HEK293T (cell line): Measurements from ENCODE around the gene ENG.

ENCODE experiments used
- CTCF ChIA-PET: fragments of 350-600 bp; formaldehyde crosslinking; extraction: SDS; loops from one replicate; lab custom pipeline; 2021; ENCODE audit warnings: antibody characterized with exemption, inconsistent platforms; lab: Yijun Ruan, JAX
- POLR2A ChIA-PET: fragments of 350-600 bp; formaldehyde crosslinking; extraction: SDS; loops from one replicate; lab custom pipeline; 2020; ENCODE audit warnings: antibody characterized with exemption, inconsistent platforms; lab: Yijun Ruan, JAX
- DNase-seq: peaks from one replicate; pipeline ENCODE4 v3.0.0; 2012; ENCODE audit warnings: mixed read lengths; ENCODE audit errors: extremely low spot score
- ARNT ChIP-seq: fragments of 450-650 bp; IDR thresholded peaks from 2 replicates; pipeline ENCODE4 v1.6.1; 2017; ENCODE audit warnings: mild to moderate bottlenecking
- BHLHE40 ChIP-seq: fragments of 450-650 bp; IDR thresholded peaks from 2 replicates; pipeline ENCODE4 v1.6.1; 2016; ENCODE audit warnings: mild to moderate bottlenecking, moderate library complexity, borderline replicate concordance
- CTBP1 ChIP-seq: fragments of 450-650 bp; IDR thresholded peaks from 2 replicates; pipeline ENCODE4 v1.6.1; 2016; ENCODE audit warnings: borderline replicate concordance
- ELF4 ChIP-seq: fragments of 450-650 bp; IDR thresholded peaks from 2 replicates; pipeline ENCODE4 v1.6.1; 2017; ENCODE audit warnings: antibody characterized with exemption
- FOXA1 ChIP-seq: fragments of 450-650 bp; IDR thresholded peaks from 2 replicates; pipeline ENCODE4 v1.6.1; 2016; ENCODE audit warnings: mild to moderate bottlenecking
- FOXK2 ChIP-seq: fragments of 450-650 bp; IDR thresholded peaks from 2 replicates; pipeline ENCODE4 v1.6.1; 2016; ENCODE audit warnings: mild to moderate bottlenecking
- FOXM1 ChIP-seq: fragments of 450-650 bp; IDR thresholded peaks from 2 replicates; pipeline ENCODE4 v1.6.1; 2017; ENCODE audit warnings: mild to moderate bottlenecking, borderline replicate concordance
- HDGF ChIP-seq: fragments of 450-650 bp; IDR thresholded peaks from 2 replicates; pipeline ENCODE4 v1.6.1; 2017; ENCODE audit warnings: antibody characterized with exemption, borderline replicate concordance
- L3MBTL2 ChIP-seq: fragments of 450-650 bp; conservative IDR thresholded peaks from 2 replicates; pipeline ENCODE4 v1.6.1; 2016; ENCODE audit warnings: mild to moderate bottlenecking
- LEF1 ChIP-seq: fragments of 450-650 bp; IDR thresholded peaks from 2 replicates; pipeline ENCODE4 v1.6.1; 2017; ENCODE audit warnings: mild to moderate bottlenecking, borderline replicate concordance
- NFRKB ChIP-seq: fragments of 450-650 bp; IDR thresholded peaks from 2 replicates; pipeline ENCODE4 v1.6.1; 2016; ENCODE audit warnings: mild to moderate bottlenecking, moderate library complexity
- PKNOX1 ChIP-seq: fragments of 450-650 bp; IDR thresholded peaks from 2 replicates; pipeline ENCODE4 v1.6.1; 2016
- SP1 ChIP-seq: fragments of 450-650 bp; IDR thresholded peaks from 2 replicates; pipeline ENCODE4 v1.6.1; 2017
- SUZ12 ChIP-seq: fragments of 450-650 bp; IDR thresholded peaks from 2 replicates; pipeline ENCODE4 v1.6.1; 2016; ENCODE audit warnings: mild to moderate bottlenecking
- TARDBP ChIP-seq: fragments of 450-650 bp; IDR thresholded peaks from 2 replicates; pipeline ENCODE4 v1.6.1; 2016
- ZNF384 ChIP-seq: fragments of 450-650 bp; IDR thresholded peaks from 2 replicates; pipeline ENCODE4 v1.6.1; 2016

Gene ENG

GRCh38 chr9:127825319-127826051 is 29.0 kb downstream of the ENG start:
- ChIA-PET POLR2A (interaction anchor here (0.5 to 1.0 kb wide), 3 partner anchors 38 to 266 kb away, joined by 3 read pairs; no protein-coding TSS in a partner anchor), CTCF (interaction anchor here (0.6 to 1.1 kb wide), 2 partner anchors 23 to 62 kb away, joined by 3 read pairs; no protein-coding TSS in a partner anchor)
- peak; percentile 83 for DNase-seq
- TF ChIP-seq FOXA1 (no peak), NFRKB (no peak), SP1 (no peak), ZNF384 (no peak), LEF1 (no peak), L3MBTL2 (no peak), ARNT (no peak)

GRCh38 chr9:127822108-127822507 is 32.4 kb downstream of the ENG start:
- CTCF ChIA-PET: no interaction called here
- no peak for DNase-seq
- POLR2A ChIA-PET: no interaction called here
- TF ChIP-seq NFRKB (no peak), ARNT (no peak), TARDBP (no peak), SP1 (no peak), FOXM1 (no peak), SUZ12 (no peak), LEF1 (no peak), ZNF384 (no peak), ELF4 (no peak), FOXK2 (no peak), FOXA1 (no peak), L3MBTL2 (no peak), BHLHE40 (no peak), PKNOX1 (no peak), CTBP1 (no peak), HDGF (no peak)

- ChIA-PET POLR2A (no interaction called here), CTCF (no interaction called here)
- DNase-seq: no peak
- TF ChIP-seq SP1 (no peak), TARDBP (no peak), L3MBTL2 (no peak), CTBP1 (no peak), NFRKB (no peak), ZNF384 (no peak), FOXM1 (no peak), SUZ12 (no peak), ELF4 (no peak), ARNT (no peak), LEF1 (no peak)
These were observed 35.9 kb downstream of the ENG start for GRCh38 chr9:127818574-127818973.

GRCh38 chr9:127817881-127818434 is 36.5 kb downstream of the ENG start:
- ChIA-PET POLR2A (interaction anchor here (1.1 kb wide), 1 partner anchor 17 kb away, joined by 4 read pairs; no protein-coding TSS in a partner anchor), CTCF (interaction anchor here (0.6 kb wide), 1 partner anchor 51 kb away, joined by 3 read pairs; no protein-coding TSS in a partner anchor)
- no peak for TF ChIP-seq TARDBP
- no peak for TF ChIP-seq PKNOX1
- no peak for DNase-seq

GRCh38 chr9:127816728-127817127 is 37.7 kb downstream of the ENG start:
- ChIA-PET POLR2A (interaction anchor here (1.1 kb wide), 1 partner anchor 16 kb away, joined by 4 read pairs; no protein-coding TSS in a partner anchor), CTCF (no interaction called here)
- DNase-seq: no peak
- TF ChIP-seq ELF4 (no peak), HDGF (no peak), CTBP1 (no peak), L3MBTL2 (no peak), FOXK2 (no peak), ZNF384 (no peak), PKNOX1 (no peak), BHLHE40 (no peak), FOXA1 (no peak), LEF1 (no peak), ARNT (no peak)

GRCh38 chr9:127816362-127816725 is 38.1 kb downstream of the ENG start:
- TF ChIP-seq PKNOX1: no peak
- no peak for TF ChIP-seq LEF1
- no peak for TF ChIP-seq SUZ12
- no peak for TF ChIP-seq FOXA1
- no peak for TF ChIP-seq ARNT
- no peak for TF ChIP-seq BHLHE40
- no peak for TF ChIP-seq CTBP1
- no peak for TF ChIP-seq HDGF
- no peak for TF ChIP-seq ZNF384
- no peak for TF ChIP-seq NFRKB
- TF ChIP-seq TARDBP: no peak
- TF ChIP-seq L3MBTL2: no peak
- no peak for TF ChIP-seq FOXK2
- no peak for TF ChIP-seq SP1
- TF ChIP-seq ELF4: no peak
- no peak for TF ChIP-seq FOXM1
- POLR2A ChIA-PET: no interaction called here

More at GRCh38 chr9:127816362-127816725, 38.1 kb downstream of the ENG start:
- no peak for DNase-seq
- CTCF ChIA-PET: no interaction called here
